Mesodermal cell (in vitro differentiated cells): ENCODE measurements around the gene PPP1R1B.

Experiments used
- H3K27ac ChIP-seq: 2 replicates; pipeline ENCODE4 v1.7.0; 2013; ENCODE audit warnings: mild to moderate bottlenecking, low read depth, low read length, moderate library complexity; ENCODE audit not compliant: severe bottlenecking
- H3K36me3 ChIP-seq: 2 replicates; pipeline ENCODE4 v1.7.1; 2013; ENCODE audit warnings: mild to moderate bottlenecking, low read length, moderate library complexity; ENCODE audit not compliant: control insufficient read depth, insufficient read depth
- H3K4me1 ChIP-seq: one replicate; pipeline ENCODE4 v1.7.1; 2013; ENCODE audit warnings: mild to moderate bottlenecking, low read length; ENCODE audit not compliant: insufficient read depth, control insufficient read depth, poor library complexity, severe bottlenecking
- H3K4me3 ChIP-seq: 2 replicates; pipeline ENCODE4 v1.7.0; 2013; ENCODE audit warnings: low read length, control low read depth, mild to moderate bottlenecking; ENCODE audit not compliant: insufficient read depth, poor library complexity, severe bottlenecking; ENCODE audit errors: extremely low read depth
- H3K9me3 ChIP-seq: 2 replicates; pipeline ENCODE4 v1.7.1; 2013; ENCODE audit warnings: mild to moderate bottlenecking, low read length, moderate library complexity; ENCODE audit not compliant: control insufficient read depth
- WGBS, 2 experiments: methylation state at CpG; one replicate each; pipeline ENCODE4 v1.1.5; 2013; ENCODE audit warnings: missing lambda C conversion rate in 2 of 2; ENCODE audit not compliant: insufficient coverage in 2 of 2; 5-methylcytosine and 5-hydroxymethylcytosine counted together

The PPP1R1B gene

DNA sequence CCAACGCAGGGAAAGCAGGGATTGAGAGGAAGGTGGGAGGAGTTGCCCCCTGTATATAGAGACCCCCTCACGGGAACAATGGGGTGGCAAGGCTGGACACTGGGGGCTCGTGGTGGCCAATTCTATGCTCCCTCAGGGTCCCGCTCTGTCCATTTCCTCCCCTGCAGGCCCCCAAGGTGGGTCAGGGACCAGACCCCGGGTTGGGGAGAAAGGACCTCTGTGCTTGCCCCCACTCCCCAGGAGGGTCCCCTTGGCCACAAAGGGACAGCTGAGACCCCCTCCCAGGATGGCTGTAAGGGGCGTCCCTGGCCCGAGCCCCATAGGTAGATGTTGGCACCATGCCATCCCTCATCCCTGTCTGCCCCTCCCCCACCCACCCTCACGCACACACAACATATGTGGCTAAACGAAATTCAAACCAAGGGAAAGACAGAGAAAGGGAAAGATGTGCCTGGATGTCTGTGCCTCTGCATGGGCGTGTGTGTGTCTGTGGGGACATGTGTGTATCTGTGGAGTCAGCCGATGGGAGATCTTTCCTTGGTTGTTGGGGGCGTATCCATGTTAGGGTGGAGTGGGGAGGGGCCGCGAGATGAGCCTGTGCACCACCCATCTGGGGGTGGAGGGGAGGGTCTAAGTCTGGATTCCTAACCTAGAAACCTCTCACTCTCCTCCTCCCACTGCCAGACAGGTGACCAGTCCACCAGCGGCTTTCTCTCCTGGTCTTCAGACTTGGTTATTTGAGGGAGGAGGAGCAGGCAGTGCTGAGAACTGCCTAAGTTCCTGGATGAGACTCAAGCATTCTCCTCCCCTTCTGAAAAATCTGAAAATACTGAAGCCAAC is 18.4 kb upstream of the PPP1R1B start:
- Histone ChIP-seq H3K36me3 (no peaks in the 10 kb centered on the region), H3K4me1 (no peaks in the 10 kb centered on the region), H3K9me3 (no peaks in the 10 kb centered on the region), H3K27ac (no peak overlapping the region), H3K4me3 (no peak overlapping the region)
- 18 to 31% methylated on average over 3 of the region's 15 CpGs for WGBS, 2 experiments

DNA sequence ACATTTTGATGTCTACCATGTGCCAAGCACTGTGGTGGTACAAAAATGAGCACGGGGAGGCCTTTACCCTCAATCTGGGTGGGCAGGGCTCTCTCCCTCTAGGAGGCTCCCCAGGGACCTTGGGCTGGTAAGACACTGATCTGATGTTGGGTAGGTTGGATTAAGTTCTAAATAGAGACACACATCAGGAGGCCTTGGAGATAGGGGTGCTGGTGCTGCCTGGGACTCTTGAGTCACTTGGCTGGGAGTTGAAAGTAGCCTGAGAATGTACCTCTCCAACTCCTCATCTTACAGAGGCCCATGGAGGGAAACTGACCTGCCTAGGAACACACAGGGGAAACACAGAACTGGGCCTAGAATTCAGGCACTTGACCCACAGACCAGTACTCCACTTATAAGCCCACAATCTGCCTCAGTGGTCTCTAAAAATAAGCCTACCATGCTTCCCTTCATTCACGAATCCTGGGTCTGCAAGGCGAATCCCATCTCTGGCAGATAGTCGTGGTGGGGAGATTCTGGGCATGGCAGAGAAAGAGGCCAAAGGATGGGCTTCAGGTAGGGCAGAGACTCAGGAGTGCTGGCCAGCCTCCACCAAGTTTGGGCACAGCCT is 17.2 kb upstream of the PPP1R1B start:
- H3K4me3 ChIP-seq, result no peak overlapping the region
- 75 to 100% methylated on average over 2 to 3 of the region's 4 CpGs for WGBS, 2 experiments
- H3K27ac ChIP-seq, result no peak overlapping the region
- H3K4me1 ChIP-seq, result no peaks in the 10 kb centered on the region
- H3K9me3 ChIP-seq, result no peaks in the 10 kb centered on the region
- no peaks in the 10 kb centered on the region for H3K36me3 ChIP-seq

- Histone ChIP-seq H3K36me3 (no peaks in the 10 kb centered on the region), H3K9me3 (no peaks in the 10 kb centered on the region), H3K4me3 (no peak overlapping the region), H3K27ac (no peak overlapping the region), H3K4me1 (no peaks in the 10 kb centered on the region)
- WGBS, 2 experiments, result 88 to 99% methylated on average over 7 of the region's 9 CpGs
Observed at GRCh38 chr17:39611401-39612112, 15.2 kb upstream of the PPP1R1B start.

GRCh38 chr17:39612291-39612894 is 14.4 kb upstream of the PPP1R1B start:
- H3K27ac ChIP-seq, result no peak overlapping the region
- H3K4me3 ChIP-seq, result no peak overlapping the region
- H3K36me3 ChIP-seq, result no peaks in the 10 kb centered on the region
- no peaks in the 10 kb centered on the region for H3K9me3 ChIP-seq
- no peaks in the 10 kb centered on the region for H3K4me1 ChIP-seq
- 50 to 78% methylated on average over 12 to 14 of the region's 22 CpGs for WGBS, 2 experiments

DNA sequence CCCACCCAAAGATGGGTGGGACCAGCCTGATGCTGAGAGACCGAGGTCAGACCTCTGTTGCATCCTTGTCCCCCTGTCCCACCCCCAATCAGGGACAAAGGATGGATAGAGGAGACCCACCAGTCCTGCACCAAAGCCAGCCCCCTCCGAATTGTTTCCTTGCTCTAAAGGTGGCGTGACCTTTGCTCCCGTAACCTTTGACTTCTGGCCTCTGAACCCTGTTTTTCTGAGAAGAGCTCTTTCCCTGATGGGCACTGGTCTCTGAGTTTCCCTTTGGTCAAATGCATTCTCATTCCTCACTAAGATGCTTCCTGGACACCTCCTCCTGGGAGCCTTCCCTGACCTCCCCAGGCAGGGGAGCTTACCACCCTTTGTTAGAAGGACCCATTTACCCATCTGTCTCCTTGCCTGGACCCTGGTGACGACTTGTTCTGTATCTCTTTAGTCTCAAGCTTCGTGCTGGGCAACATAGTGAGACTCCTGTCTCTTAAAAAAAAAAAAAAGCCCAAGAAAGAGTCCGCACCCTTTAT is 13.8 kb upstream of the PPP1R1B start:
- 75 to 84% methylated on average over 6 to 7 of the region's 7 CpGs for WGBS, 2 experiments
- H3K9me3 ChIP-seq, result no peaks in the 10 kb centered on the region
- H3K36me3 ChIP-seq, result no peaks in the 10 kb centered on the region
- H3K4me3 ChIP-seq, result no peak overlapping the region
- H3K27ac ChIP-seq, result no peak overlapping the region
- no peaks in the 10 kb centered on the region for H3K4me1 ChIP-seq

GRCh38 chr17:39614545-39615157 is 12.1 kb upstream of the PPP1R1B start:
- H3K4me3 ChIP-seq, result no peak overlapping the region
- no peak overlapping the region for H3K27ac ChIP-seq
- WGBS, 2 experiments, result 78 to 92% methylated on average over 2 to 3 of the region's 3 CpGs
- no peaks in the 10 kb centered on the region for H3K4me1 ChIP-seq
- H3K9me3 ChIP-seq, result no peaks in the 10 kb centered on the region
- no peaks in the 10 kb centered on the region for H3K36me3 ChIP-seq

GRCh38 chr17:39615434-39615833 is 11.3 kb upstream of the PPP1R1B start:
- WGBS, 2 experiments, result 59 to 69% methylated on average over 6 of the region's 6 CpGs
- no peak overlapping the region for H3K27ac ChIP-seq

GRCh38 chr17:39617100-39617445 is 9.7 kb upstream of the PPP1R1B start:
- no peaks in the 10 kb centered on the region for H3K4me1 ChIP-seq
- no peak overlapping the region for H3K27ac ChIP-seq
- H3K4me3 ChIP-seq, result no peak overlapping the region
- H3K36me3 ChIP-seq, result no peaks in the 10 kb centered on the region
- H3K9me3 ChIP-seq, result no peaks in the 10 kb centered on the region
- 55 to 83% methylated on average over 2 to 3 of the region's 3 CpGs for WGBS, 2 experiments

More at GRCh38 chr17:39615434-39615833, 11.3 kb upstream of the PPP1R1B start:
- no peak overlapping the region for H3K4me3 ChIP-seq
- no peaks in the 10 kb centered on the region for H3K36me3 ChIP-seq
- H3K9me3 ChIP-seq, result no peaks in the 10 kb centered on the region
- no peaks in the 10 kb centered on the region for H3K4me1 ChIP-seq

DNA sequence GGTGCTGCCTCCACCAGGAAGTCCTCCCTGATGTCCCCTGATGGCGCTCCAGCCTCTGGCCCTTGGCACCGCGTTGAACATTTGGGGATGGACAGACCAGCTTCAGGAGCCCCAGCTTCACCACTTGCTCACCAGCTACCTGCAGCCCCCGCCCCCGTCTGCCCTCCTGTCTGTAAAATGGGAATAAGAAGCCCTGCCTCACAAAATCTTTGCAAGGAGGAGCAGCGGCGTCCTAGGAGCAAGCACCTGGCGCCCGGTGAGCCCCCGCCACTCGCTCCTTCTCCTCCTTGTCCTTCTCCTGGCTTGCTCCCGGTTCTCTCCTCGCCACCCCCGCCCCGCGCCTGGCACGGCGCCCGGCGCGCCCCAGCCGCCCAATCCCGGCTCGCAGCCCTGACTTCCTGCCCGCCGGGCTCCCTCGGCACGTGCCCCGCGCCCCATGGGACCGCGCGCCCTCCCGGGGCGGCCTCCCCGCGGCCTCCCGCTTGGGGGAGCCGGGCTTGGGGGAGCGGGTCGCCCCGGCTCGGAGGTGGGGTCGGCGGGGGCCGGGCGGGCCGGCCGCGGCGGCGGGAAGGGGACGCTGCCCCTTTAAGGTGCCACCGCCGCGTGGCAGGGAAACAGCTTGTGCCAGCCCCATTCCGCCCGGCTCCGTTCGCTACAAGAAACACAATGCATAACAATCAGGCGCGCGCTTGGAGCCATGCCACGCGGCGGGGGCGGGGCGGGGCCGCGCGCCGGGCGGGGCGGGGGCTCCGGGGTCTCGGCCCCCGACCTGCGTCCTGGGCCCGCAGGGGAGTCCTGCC is 9.1 kb upstream of the PPP1R1B start:
- Histone ChIP-seq H3K4me1 (no peaks in the 10 kb centered on the region), H3K36me3 (no peaks in the 10 kb centered on the region), H3K27ac (no peak overlapping the region), H3K9me3 (no peaks in the 10 kb centered on the region), H3K4me3 (peak overlapping the region; percentile 41)
- 0 to 1% methylated on average over 34 to 55 of the region's 79 CpGs for WGBS, 2 experiments
